B cell (primary cell): ENCODE measurements around the gene C13orf42.

ENCODE experiments used
- CTCF ChIP-seq: fragments of 200-600 bp; IDR thresholded peaks from one replicate; pipeline ENCODE4 v1.8.0; 2022; ENCODE audit warnings: antibody characterized with exemption, mild to moderate bottlenecking
- EZH2 ChIP-seq: IDR thresholded peaks from 2 replicates; pipeline ENCODE4 v1.6.1; 2012; ENCODE audit warnings: borderline replicate concordance, low read depth, mild to moderate bottlenecking, moderate library complexity, low read length; ENCODE audit not compliant: insufficient read depth, poor library complexity, severe bottlenecking

- TF ChIP-seq CTCF (no peak), EZH2 (no peak)
Observed at GRCh38 chr13:51044023-51044665, 66.9 kb downstream of the C13orf42 start.
